ENCODE measurements around the gene BTBD9. TPM values are rescaled to one million over a fixed set of nuclear protein-coding genes. Genes with fewer than 3 reads are reported as not detected.

Gene BTBD9
- total RNA-seq, 1 donor from 2014 or later: 10.3 TPM

GRCh38 chr6:38146734-38147027, 493.0 kb downstream of the BTBD9 start:
- peaks cover 7% of the 10 kb centered on the region for H3K27me3 Mint-ChIP-seq (ENCODE audit: unreplicated experiment)
- H3K27ac Mint-ChIP-seq (ENCODE audit: unreplicated experiment): no peak overlapping the region
- no peak for TF ChIP-seq CTCF (IDR thresholded peaks at IDR 0.05; ENCODE audit: unreplicated experiment)
- no peaks in the 10 kb centered on the region for H3K36me3 Mint-ChIP-seq (ENCODE audit: low read depth, unreplicated experiment)
- no peak overlapping the region for H3K4me3 Mint-ChIP-seq (ENCODE audit: unreplicated experiment)
- H3K4me1 Mint-ChIP-seq (ENCODE audit: unreplicated experiment): peaks cover 17% of the 10 kb centered on the region
- no peaks in the 10 kb centered on the region for H3K9me3 Mint-ChIP-seq (ENCODE audit: unreplicated experiment)
- DNase-seq (ENCODE audit: low spot score): no peak

GRCh38 chr6:38146021-38146733, 493.6 kb downstream of the BTBD9 start:
- Mint-ChIP-seq H3K4me3 (ENCODE audit: unreplicated experiment) (no peak overlapping the region), H3K9me3 (ENCODE audit: unreplicated experiment) (no peaks in the 10 kb centered on the region), H3K27ac (ENCODE audit: unreplicated experiment) (no peak overlapping the region), H3K27me3 (ENCODE audit: unreplicated experiment) (peaks cover 7% of the 10 kb centered on the region), H3K4me1 (ENCODE audit: unreplicated experiment) (peaks cover 17% of the 10 kb centered on the region), H3K36me3 (ENCODE audit: low read depth, unreplicated experiment) (no peaks in the 10 kb centered on the region)
- no peak for TF ChIP-seq CTCF (IDR thresholded peaks at IDR 0.05; ENCODE audit: unreplicated experiment)
- DNase-seq (ENCODE audit: low spot score): no peak

GRCh38 chr6:38144365-38144945, 495.3 kb downstream of the BTBD9 start:
- no peak overlapping the region for H3K27ac Mint-ChIP-seq (ENCODE audit: unreplicated experiment)
- peaks cover 24% of the 10 kb centered on the region for H3K4me1 Mint-ChIP-seq (ENCODE audit: unreplicated experiment)
- no peak for DNase-seq (ENCODE audit: low spot score)
- H3K4me3 Mint-ChIP-seq (ENCODE audit: unreplicated experiment): no peak overlapping the region
- H3K9me3 Mint-ChIP-seq (ENCODE audit: unreplicated experiment): no peaks in the 10 kb centered on the region
- no peaks in the 10 kb centered on the region for H3K36me3 Mint-ChIP-seq (ENCODE audit: low read depth, unreplicated experiment)
- no peak for TF ChIP-seq CTCF (IDR thresholded peaks at IDR 0.05; ENCODE audit: unreplicated experiment)
- peaks cover 5% of the 10 kb centered on the region for H3K27me3 Mint-ChIP-seq (ENCODE audit: unreplicated experiment)

GRCh38 chr6:38143191-38144150, 496.3 kb downstream of the BTBD9 start:
- H3K36me3 Mint-ChIP-seq (ENCODE audit: low read depth, unreplicated experiment): no peaks in the 10 kb centered on the region
- no peak for TF ChIP-seq CTCF (IDR thresholded peaks at IDR 0.05; ENCODE audit: unreplicated experiment)
- no peaks in the 10 kb centered on the region for H3K9me3 Mint-ChIP-seq (ENCODE audit: unreplicated experiment)
- no peak overlapping the region for H3K27ac Mint-ChIP-seq (ENCODE audit: unreplicated experiment)
- peaks cover 5% of the 10 kb centered on the region for H3K27me3 Mint-ChIP-seq (ENCODE audit: unreplicated experiment)
- peaks cover 28% of the 10 kb centered on the region for H3K4me1 Mint-ChIP-seq (ENCODE audit: unreplicated experiment)
- H3K4me3 Mint-ChIP-seq (ENCODE audit: unreplicated experiment): peak overlapping the region; percentile 22
- no peak for DNase-seq (ENCODE audit: low spot score)

All from endothelial cell (in vitro differentiated cells).